Skeletal muscle satellite cell (primary cell): ENCODE data around the gene SLC12A7.

ENCODE experiments used
- H3K27me3 ChIP-seq: 2 replicates; pipeline ENCODE4 v1.7.0; 2013; ENCODE audit warnings: low read length; ENCODE audit not compliant: control insufficient read depth, insufficient read depth
- H3K36me3 ChIP-seq: 2 replicates; pipeline ENCODE4 v1.7.0; 2013; ENCODE audit warnings: mild to moderate bottlenecking, control low read depth, low read length; ENCODE audit not compliant: insufficient read depth
- H3K4me1 ChIP-seq: 2 replicates; pipeline ENCODE4 v1.7.0; 2013; ENCODE audit warnings: low read length; ENCODE audit not compliant: control insufficient read depth, insufficient read depth
- H3K4me2 ChIP-seq: 2 replicates; pipeline ENCODE4 v1.7.0; 2013; ENCODE audit warnings: mild to moderate bottlenecking, low read length
- H3K4me3 ChIP-seq: 2 replicates; pipeline ENCODE4 v1.7.0; 2013; ENCODE audit warnings: low read length
- H3K9ac ChIP-seq: 2 replicates; pipeline ENCODE4 v1.7.0; 2013; ENCODE audit warnings: mild to moderate bottlenecking, low read depth, low read length, moderate library complexity
- H3K9me3 ChIP-seq: replicated peaks from 2 replicates; pipeline ENCODE4 v1.7.0; 2013; ENCODE audit warnings: mild to moderate bottlenecking, control low read depth, low read length

SLC12A7 gene

GRCh38 chr5:1112596-1113331, 901 bp upstream of the SLC12A7 start:
- no peak overlapping the region for H3K9ac ChIP-seq
- H3K36me3 ChIP-seq, result no peaks in the 10 kb centered on the region
- no peak overlapping the region for H3K4me3 ChIP-seq
- no peaks in the 10 kb centered on the region for H3K9me3 ChIP-seq
- H3K27me3 ChIP-seq, result peaks cover 58% of the 10 kb centered on the region
- H3K4me1 ChIP-seq, result peaks cover 4% of the 10 kb centered on the region
- no peak overlapping the region for H3K4me2 ChIP-seq

- Histone ChIP-seq H3K36me3 (no peaks in the 10 kb centered on the region), H3K4me1 (peaks cover 4% of the 10 kb centered on the region), H3K27me3 (peaks cover 50% of the 10 kb centered on the region), H3K9me3 (no peaks in the 10 kb centered on the region), H3K4me2 (peak overlapping the region; percentile 82), H3K9ac (peak overlapping the region; percentile 48), H3K4me3 (peak overlapping the region; percentile 66)
Measured at GRCh38 chr5:1111241-1111726, 579 bp downstream of the SLC12A7 start.

- peaks cover 4% of the 10 kb centered on the region for H3K4me1 ChIP-seq
- peak overlapping the region; percentile 66 for H3K4me3 ChIP-seq
- peaks cover 45% of the 10 kb centered on the region for H3K27me3 ChIP-seq
- no peaks in the 10 kb centered on the region for H3K9me3 ChIP-seq
- peak overlapping the region; percentile 82 for H3K4me2 ChIP-seq
- no peaks in the 10 kb centered on the region for H3K36me3 ChIP-seq
- H3K9ac ChIP-seq, result peak overlapping the region; percentile 48
Measured at GRCh38 chr5:1110307-1111240, 1.3 kb downstream of the SLC12A7 start.

- Histone ChIP-seq H3K4me2 (no peak overlapping the region), H3K27me3 (peaks cover 38% of the 10 kb centered on the region), H3K4me1 (peaks cover 4% of the 10 kb centered on the region), H3K9ac (no peak overlapping the region), H3K36me3 (no peaks in the 10 kb centered on the region), H3K4me3 (no peak overlapping the region), H3K9me3 (no peaks in the 10 kb centered on the region)
Measured at GRCh38 chr5:1109542-1110306, 2.1 kb downstream of the SLC12A7 start.

GRCh38 chr5:1108865-1109174, 3.0 kb downstream of the SLC12A7 start:
- Histone ChIP-seq H3K27me3 (peaks cover 38% of the 10 kb centered on the region), H3K36me3 (no peaks in the 10 kb centered on the region), H3K4me2 (no peak overlapping the region), H3K4me1 (peaks cover 4% of the 10 kb centered on the region), H3K4me3 (no peak overlapping the region), H3K9ac (no peak overlapping the region), H3K9me3 (no peaks in the 10 kb centered on the region)

- Histone ChIP-seq H3K36me3 (no peaks in the 10 kb centered on the region), H3K27me3 (peaks cover 41% of the 10 kb centered on the region), H3K4me2 (no peak overlapping the region), H3K4me1 (peaks cover 4% of the 10 kb centered on the region), H3K4me3 (no peak overlapping the region), H3K9me3 (no peaks in the 10 kb centered on the region), H3K9ac (no peak overlapping the region)
Measured at GRCh38 chr5:1108023-1108864, 3.6 kb downstream of the SLC12A7 start.

GRCh38 chr5:1107167-1108022, 4.5 kb downstream of the SLC12A7 start:
- Histone ChIP-seq H3K9me3 (no peaks in the 10 kb centered on the region), H3K36me3 (no peaks in the 10 kb centered on the region), H3K27me3 (peaks cover 39% of the 10 kb centered on the region), H3K9ac (no peak overlapping the region), H3K4me3 (no peak overlapping the region), H3K4me1 (peaks cover 6% of the 10 kb centered on the region), H3K4me2 (no peak overlapping the region)

GRCh38 chr5:1106385-1107166, 5.3 kb downstream of the SLC12A7 start:
- Histone ChIP-seq H3K27me3 (peaks cover 40% of the 10 kb centered on the region), H3K9me3 (no peaks in the 10 kb centered on the region), H3K9ac (no peak overlapping the region), H3K36me3 (no peaks in the 10 kb centered on the region), H3K4me1 (peaks cover 11% of the 10 kb centered on the region), H3K4me3 (no peak overlapping the region), H3K4me2 (no peak overlapping the region)

- Histone ChIP-seq H3K4me1 (peaks cover 7% of the 10 kb centered on the region), H3K9me3 (no peaks in the 10 kb centered on the region), H3K36me3 (no peaks in the 10 kb centered on the region), H3K27me3 (peaks cover 37% of the 10 kb centered on the region), H3K4me2 (no peak overlapping the region), H3K4me3 (no peak overlapping the region), H3K9ac (no peak overlapping the region)
Measured at GRCh38 chr5:1105350-1106265, 6.3 kb downstream of the SLC12A7 start.
